LNCaP clone FGC (cell line): ENCODE data around the gene ZDHHC19.

Source experiments
- DNase-seq: peaks from one replicate; pipeline ENCODE4 v3.0.0-alpha.2; 2011; ENCODE audit warnings: low read depth
- H3K4me3 ChIP-seq: 2 replicates; pipeline ENCODE4 v1.5.1; 2011; ENCODE audit warnings: mild to moderate bottlenecking, low read depth, low read length, control low read depth
- TF ChIP-seq, protein P1 (sequence below): IDR thresholded peaks from 2 replicates; pipeline ENCODE4 v1.5.1; 2012; ENCODE audit warnings: mild to moderate bottlenecking; ENCODE audit not compliant: control insufficient read depth, insufficient read depth; ENCODE audit errors: extremely low read depth

The ZDHHC19 gene

GRCh38 chr3:196241704-196242103 is 30.5 kb upstream of the ZDHHC19 start:
- no peak for DNase-seq
- TF ChIP-seq, protein P1, sequence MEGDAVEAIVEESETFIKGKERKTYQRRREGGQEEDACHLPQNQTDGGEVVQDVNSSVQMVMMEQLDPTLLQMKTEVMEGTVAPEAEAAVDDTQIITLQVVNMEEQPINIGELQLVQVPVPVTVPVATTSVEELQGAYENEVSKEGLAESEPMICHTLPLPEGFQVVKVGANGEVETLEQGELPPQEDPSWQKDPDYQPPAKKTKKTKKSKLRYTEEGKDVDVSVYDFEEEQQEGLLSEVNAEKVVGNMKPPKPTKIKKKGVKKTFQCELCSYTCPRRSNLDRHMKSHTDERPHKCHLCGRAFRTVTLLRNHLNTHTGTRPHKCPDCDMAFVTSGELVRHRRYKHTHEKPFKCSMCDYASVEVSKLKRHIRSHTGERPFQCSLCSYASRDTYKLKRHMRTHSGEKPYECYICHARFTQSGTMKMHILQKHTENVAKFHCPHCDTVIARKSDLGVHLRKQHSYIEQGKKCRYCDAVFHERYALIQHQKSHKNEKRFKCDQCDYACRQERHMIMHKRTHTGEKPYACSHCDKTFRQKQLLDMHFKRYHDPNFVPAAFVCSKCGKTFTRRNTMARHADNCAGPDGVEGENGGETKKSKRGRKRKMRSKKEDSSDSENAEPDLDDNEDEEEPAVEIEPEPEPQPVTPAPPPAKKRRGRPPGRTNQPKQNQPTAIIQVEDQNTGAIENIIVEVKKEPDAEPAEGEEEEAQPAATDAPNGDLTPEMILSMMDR = no peak
- no peak overlapping the region for H3K4me3 ChIP-seq

DNA sequence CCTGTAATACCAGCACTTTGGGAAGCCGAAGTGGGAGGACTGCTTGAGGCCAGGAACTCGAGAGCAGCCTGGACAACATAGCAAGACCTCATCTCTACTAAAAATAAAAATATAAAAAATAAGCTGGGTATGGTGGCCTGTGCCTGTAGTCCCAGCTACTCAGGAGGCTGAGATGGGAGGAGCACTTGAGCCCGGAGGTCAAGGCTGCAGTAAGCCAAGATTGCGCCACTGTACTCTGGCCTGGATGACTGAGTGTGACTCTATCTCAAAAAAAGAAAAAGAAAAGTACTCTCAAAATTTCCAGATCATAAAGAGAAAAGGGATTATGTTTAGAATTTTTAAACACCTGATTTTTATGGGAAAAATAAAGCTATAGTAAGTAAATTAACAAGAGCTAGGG is 29.2 kb upstream of the ZDHHC19 start:
- no peak overlapping the region for H3K4me3 ChIP-seq
- TF ChIP-seq, protein P1 = no peak
- no peak for DNase-seq

DNA sequence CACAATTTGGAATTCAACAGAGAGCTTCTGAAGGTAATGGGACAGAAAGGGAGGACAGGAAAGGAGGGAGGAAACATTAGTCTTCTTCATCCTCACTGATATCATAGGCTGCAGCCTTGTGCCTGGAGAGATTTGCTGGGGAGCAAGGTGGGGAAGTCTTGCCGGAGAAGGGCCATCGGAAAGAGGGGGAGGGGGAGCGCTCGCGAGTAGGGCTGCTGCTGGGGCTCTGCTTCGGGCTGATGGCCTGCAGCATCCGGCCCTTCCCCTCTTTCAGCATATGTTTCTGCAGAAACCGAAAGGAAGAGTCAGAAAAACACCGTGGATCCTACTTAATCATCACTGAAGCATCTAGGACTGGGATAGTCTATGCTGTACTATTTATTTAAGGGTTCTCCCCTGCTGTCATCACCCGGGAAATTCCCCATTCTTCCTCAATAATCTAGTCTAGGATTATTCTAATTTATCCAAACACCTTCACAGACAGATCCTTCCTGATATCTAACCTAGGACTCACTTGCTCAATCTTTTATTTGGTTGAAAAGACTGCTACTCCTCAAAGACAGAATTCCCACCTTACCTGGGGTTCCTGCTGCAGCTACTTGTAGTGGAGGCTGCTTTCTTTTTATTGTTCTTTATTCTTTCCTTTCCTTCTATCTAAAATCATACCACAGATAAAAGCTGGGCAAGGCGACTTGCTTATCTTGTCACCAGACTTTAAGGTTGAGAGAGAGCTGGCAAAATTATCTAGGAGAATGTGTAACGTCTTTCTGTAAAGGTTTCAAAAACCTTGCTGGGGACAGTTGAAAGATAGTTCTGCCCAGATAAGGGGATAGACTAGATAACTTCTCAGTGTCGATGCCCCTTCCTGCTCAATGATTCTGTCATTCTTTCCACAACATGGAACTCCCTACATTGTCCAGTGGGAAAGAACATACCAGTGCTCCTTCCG is 27.7 kb upstream of the ZDHHC19 start:
- TF ChIP-seq, protein P1 = no peak
- H3K4me3 ChIP-seq = no peak overlapping the region
- DNase-seq = no peak

DNA sequence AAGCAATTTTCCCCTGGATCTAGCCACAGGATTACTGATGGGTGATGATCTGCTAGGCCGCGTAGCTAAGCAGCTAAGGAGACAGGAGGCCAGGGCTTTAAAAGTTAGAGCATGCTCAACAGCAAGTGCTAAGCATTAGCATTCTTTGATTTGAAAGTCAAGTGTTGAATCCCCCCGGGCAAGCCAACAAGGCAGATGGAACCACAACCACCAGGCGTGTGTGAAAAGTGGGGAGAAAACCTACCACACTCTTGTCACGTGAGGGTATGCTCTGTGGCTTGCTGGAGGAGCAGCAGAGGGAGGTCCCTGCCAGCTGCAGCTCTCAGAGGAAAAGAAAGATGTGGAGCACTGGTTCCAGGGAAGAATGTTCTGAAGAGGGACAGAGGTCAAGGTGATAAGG is 26.0 kb upstream of the ZDHHC19 start:
- DNase-seq = no peak
- no peak overlapping the region for H3K4me3 ChIP-seq
- TF ChIP-seq, protein P1 = no peak

GRCh38 chr3:196236223-196236622 is 25.0 kb upstream of the ZDHHC19 start:
- TF ChIP-seq, protein P1 = no peak
- no peak for DNase-seq
- no peak overlapping the region for H3K4me3 ChIP-seq

GRCh38 chr3:196235452-196236122 is 24.4 kb upstream of the ZDHHC19 start:
- no peak overlapping the region for H3K4me3 ChIP-seq
- TF ChIP-seq, protein P1 = no peak
- DNase-seq = no peak
